GM10248 (cell line): ENCODE measurements around the gene ADGRG1.

Experiments
- CTCF ChIA-PET: fragments of 300-600 bp; sonication (Branson Sonifier 250); formaldehyde crosslinking; extraction: SDS; loops from one replicate; lab custom pipeline; 2021; ENCODE audit warnings: antibody characterized with exemption; lab: Yijun Ruan, JAX
- POLR2A ChIA-PET: fragments of 350-650 bp; sonication (Branson Sonifier 250); formaldehyde crosslinking; extraction: SDS; loops from one replicate; lab custom pipeline; 2020; ENCODE audit warnings: antibody characterized with exemption; lab: Yijun Ruan, JAX
- DNase-seq: peaks from one replicate; pipeline ENCODE4 v3.0.0; 2012; ENCODE audit errors: extremely low spot score
- TF ChIP-seq, protein P1 (sequence below): IDR thresholded peaks from 2 replicates; pipeline ENCODE4 v1.5.1; 2012; ENCODE audit warnings: mild to moderate bottlenecking, low read depth; ENCODE audit errors: extremely low read depth, missing control alignments, control extremely low read depth

Gene ADGRG1

GRCh38 chr16:57604177-57604576 is 24.3 kb upstream of the ADGRG1 start:
- no peak for DNase-seq
- ChIA-PET POLR2A (no interaction called here), CTCF (interaction anchor here (1.3 to 1.4 kb wide), 2 partner anchors 13 to 44 kb away, joined by 3 to 5 read pairs; no protein-coding TSS in a partner anchor)
- TF ChIP-seq, protein P1, sequence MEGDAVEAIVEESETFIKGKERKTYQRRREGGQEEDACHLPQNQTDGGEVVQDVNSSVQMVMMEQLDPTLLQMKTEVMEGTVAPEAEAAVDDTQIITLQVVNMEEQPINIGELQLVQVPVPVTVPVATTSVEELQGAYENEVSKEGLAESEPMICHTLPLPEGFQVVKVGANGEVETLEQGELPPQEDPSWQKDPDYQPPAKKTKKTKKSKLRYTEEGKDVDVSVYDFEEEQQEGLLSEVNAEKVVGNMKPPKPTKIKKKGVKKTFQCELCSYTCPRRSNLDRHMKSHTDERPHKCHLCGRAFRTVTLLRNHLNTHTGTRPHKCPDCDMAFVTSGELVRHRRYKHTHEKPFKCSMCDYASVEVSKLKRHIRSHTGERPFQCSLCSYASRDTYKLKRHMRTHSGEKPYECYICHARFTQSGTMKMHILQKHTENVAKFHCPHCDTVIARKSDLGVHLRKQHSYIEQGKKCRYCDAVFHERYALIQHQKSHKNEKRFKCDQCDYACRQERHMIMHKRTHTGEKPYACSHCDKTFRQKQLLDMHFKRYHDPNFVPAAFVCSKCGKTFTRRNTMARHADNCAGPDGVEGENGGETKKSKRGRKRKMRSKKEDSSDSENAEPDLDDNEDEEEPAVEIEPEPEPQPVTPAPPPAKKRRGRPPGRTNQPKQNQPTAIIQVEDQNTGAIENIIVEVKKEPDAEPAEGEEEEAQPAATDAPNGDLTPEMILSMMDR: no peak

- DNase-seq: no peak
- ChIA-PET POLR2A (no interaction called here), CTCF (interaction anchor here (1.3 to 6.6 kb wide), 2 partner anchors 10 to 13 kb away, joined by 3 to 78 read pairs; no protein-coding TSS in a partner anchor)
- TF ChIP-seq, protein P1: no peak
These were observed 22.1 kb upstream of the ADGRG1 start for GRCh38 chr16:57606147-57606846.

DNA sequence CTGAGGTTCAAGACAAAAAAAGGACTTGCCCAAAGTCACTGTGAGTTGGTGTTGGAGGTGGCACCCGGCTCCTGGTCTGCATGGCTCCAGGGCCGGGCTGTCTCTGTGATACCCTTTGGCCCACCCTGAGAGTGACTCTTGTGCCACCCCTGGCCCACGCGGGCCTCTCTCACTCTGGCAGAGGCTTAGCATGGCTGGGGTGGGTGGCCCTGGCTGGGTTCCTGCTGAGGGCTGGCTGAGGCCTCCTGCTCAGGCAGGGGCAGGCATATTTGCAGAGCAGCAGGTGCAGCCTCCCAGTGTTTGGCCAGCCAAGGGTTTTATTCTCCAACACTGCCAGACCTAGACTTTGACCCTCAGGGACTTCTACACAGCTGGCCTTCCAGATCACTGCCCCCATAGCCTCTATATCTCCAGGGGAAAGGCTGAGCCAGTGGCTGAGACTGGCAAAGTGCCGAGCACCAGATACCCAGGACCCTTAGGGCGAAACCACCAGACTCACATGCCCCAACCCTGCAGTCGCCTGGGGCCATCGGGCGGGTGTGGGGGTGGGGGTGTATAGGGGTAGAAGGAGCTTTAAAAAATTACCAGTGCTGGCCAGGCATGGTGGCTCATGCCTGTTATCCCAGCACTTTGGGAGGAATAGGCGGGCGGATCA is 21.5 kb upstream of the ADGRG1 start:
- CTCF ChIA-PET: interaction anchor here (1.3 to 6.6 kb wide), 3 partner anchors 10 to 41 kb away, joined by 3 to 78 read pairs (median 72); no protein-coding TSS in a partner anchor
- DNase-seq: peak; percentile 14
- POLR2A ChIA-PET: no interaction called here
- TF ChIP-seq, protein P1: no peak

DNA sequence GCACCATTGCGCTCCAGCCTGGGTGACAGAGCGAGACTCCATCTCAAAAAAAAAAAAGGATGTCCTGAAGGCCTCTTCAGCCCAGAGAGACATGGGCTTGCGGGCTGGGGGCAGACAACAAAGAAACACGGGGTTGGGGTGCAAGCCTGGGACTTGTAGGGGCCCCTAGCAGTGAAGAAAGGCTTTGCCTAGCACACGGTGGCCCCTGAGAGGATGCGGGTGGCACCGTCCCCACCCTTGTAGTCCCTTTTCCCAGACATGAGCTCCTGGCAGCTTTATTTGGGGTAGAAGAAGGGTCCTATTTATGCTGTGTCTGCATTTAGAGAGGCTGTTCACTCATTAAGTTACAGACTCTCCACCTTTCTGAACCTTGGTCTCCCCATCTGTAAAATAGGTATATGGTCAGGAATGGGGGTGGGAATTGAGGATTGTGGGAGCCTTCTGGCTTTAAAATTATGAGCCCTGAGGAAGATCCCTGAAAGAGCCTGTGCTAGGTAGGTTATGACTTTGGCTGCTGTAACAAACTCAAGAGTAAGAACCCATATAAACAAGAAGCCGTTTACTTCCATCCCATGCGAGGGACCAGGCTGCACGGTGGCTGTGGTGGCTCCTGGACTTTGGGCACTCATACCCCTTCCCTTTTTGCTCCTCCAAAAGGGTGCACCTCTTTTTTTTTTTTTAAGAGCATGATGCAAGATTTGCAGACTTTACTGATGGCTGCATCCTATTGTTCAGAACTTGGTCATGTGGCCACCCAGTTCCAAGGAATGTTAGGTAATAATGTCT is 20.6 kb upstream of the ADGRG1 start:
- POLR2A ChIA-PET: interaction anchor here (0.6 kb wide), 1 partner anchor 34 kb away, joined by 3 read pairs; no protein-coding TSS in a partner anchor
- no peak for DNase-seq
- TF ChIP-seq, protein P1: no peak
- CTCF ChIA-PET: interaction anchor here (1.3 to 6.6 kb wide), 5 partner anchors 8 to 41 kb away, joined by 3 to 78 read pairs (median 67); no protein-coding TSS in a partner anchor

DNA sequence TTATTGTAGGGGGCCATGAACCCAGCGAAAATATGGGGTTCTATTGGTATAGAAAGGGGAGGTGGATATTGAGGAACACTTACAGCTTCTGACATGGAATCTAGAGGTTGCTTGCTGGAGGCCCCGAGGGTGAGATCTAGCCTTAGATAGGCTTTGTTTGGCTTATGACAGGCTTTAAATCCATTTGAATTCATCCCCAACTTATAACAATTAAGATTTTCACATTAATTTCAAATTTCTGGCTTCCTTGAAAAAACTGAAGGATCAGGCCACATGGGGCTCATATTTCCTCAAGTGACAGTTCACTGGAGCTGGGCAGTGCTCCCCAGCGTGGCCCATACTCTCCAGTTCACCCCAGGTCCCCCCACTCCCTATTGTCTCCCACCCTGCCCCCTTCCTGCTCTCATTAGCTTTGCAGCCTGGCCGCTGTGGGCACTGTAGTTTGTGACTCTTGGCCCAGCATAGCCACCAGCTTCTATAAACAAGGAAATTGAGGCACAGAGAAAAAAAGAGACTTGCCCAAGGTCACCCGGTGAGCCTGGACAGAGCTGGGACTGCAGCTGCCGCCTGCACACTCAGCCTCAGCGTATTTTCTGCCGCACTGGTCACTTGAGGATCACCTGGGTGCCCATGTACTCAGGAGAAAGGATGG is 19.8 kb upstream of the ADGRG1 start:
- TF ChIP-seq, protein P1: no peak
- DNase-seq: no peak
- POLR2A ChIA-PET: interaction anchor here (0.7 to 1.1 kb wide), 2 partner anchors 27 to 1165 kb away, joined by 3 read pairs; no protein-coding TSS in a partner anchor
- CTCF ChIA-PET: interaction anchor here (1.0 to 6.6 kb wide), 10 partner anchors 8 to 72 kb away, joined by 3 to 78 read pairs (median 7); partner anchors contain the start of gene CCDC102A
